Karpas-422 (cell line): ENCODE results near the gene ABCC5. TPM values are rescaled to one million over a fixed set of nuclear protein-coding genes. Genes with fewer than 3 reads are reported as not detected.

ENCODE experiments used
- DNase-seq: peaks from one replicate; pipeline ENCODE4 v3.0.0-alpha.2; 2015
- H2AFZ ChIP-seq: fragments of 200-600 bp; sonication (generic); 2 replicates; pipeline ENCODE4 v1.6.1; 2014; ENCODE audit warnings: antibody characterized with exemption, low read length, mixed read lengths
- H3K27ac ChIP-seq: fragments of 200-600 bp; sonication (generic); 2 replicates; pipeline ENCODE4 v1.5.1; 2014; ENCODE audit warnings: mild to moderate bottlenecking, low read length, moderate library complexity
- H3K27me3 ChIP-seq: fragments of 200-600 bp; sonication (generic); 2 replicates; pipeline ENCODE4 v1.6.1; 2014; ENCODE audit warnings: low read length, mixed read lengths
- H3K36me3 ChIP-seq: fragments of 200-600 bp; sonication (generic); 2 replicates; pipeline ENCODE4 v1.6.1; 2014; ENCODE audit warnings: low read length, mixed read lengths; ENCODE audit not compliant: insufficient read depth
- H3K4me1 ChIP-seq: fragments of 200-600 bp; sonication (generic); 2 replicates; pipeline ENCODE4 v1.6.1; 2014; ENCODE audit warnings: mild to moderate bottlenecking, low read length, mixed read lengths
- H3K4me2 ChIP-seq: fragments of 200-600 bp; sonication (generic); 2 replicates; pipeline ENCODE4 v1.6.1; 2014; ENCODE audit warnings: low read length, low read depth, mild to moderate bottlenecking; ENCODE audit not compliant: poor library complexity, severe bottlenecking
- H3K4me3 ChIP-seq: fragments of 200-600 bp; sonication (generic); 2 replicates; pipeline ENCODE4 v1.5.1; 2014; ENCODE audit warnings: mild to moderate bottlenecking, antibody characterized with exemption, low read length, mixed read lengths
- H3K79me2 ChIP-seq: fragments of 200-600 bp; sonication (generic); 2 replicates; pipeline ENCODE4 v1.6.1; 2014; ENCODE audit warnings: mild to moderate bottlenecking, low read length, mixed read lengths
- H3K9ac ChIP-seq: fragments of 200-600 bp; sonication (generic); 2 replicates; pipeline ENCODE4 v1.6.0; 2014; ENCODE audit warnings: low read length
- H3K9me2 ChIP-seq: fragments of 200-600 bp; sonication (generic), shearing (Covaris generic); replicated peaks from 2 replicates; pipeline ENCODE4 v1.6.0; 2014; ENCODE audit warnings: mild to moderate bottlenecking, low read length, moderate library complexity; ENCODE audit not compliant: insufficient read depth
- H3K9me3 ChIP-seq: fragments of 300-700, 200-600 bp; sonication (generic); 2 replicates; pipeline ENCODE4 v1.6.1; 2014; ENCODE audit warnings: low read length, mixed read lengths
- H4K20me1 ChIP-seq: fragments of 200-600 bp; sonication (generic); 2 replicates; pipeline ENCODE4 v1.6.1; 2014; ENCODE audit warnings: mild to moderate bottlenecking, antibody characterized with exemption, low read length, low read depth; ENCODE audit not compliant: insufficient read depth
- total RNA-seq: library from RNA; depleted of rRNA; stranded (reverse); fragments of >200 nt; shearing (Covaris generic); gene quantifications from 2 replicates; pipeline ENCODE4 v1.2.3, GENCODE V29; 2014; ENCODE audit warnings: low replicate concordance

Gene ABCC5
- total RNA-seq, 1 experiment from 2014 or later, result 86.5 TPM

- DNase-seq, result no peak
- no peak overlapping the region for H3K4me3 ChIP-seq
Observed at GRCh38 chr3:183943739-183944138, 73.9 kb downstream of the ABCC5 start.

DNA sequence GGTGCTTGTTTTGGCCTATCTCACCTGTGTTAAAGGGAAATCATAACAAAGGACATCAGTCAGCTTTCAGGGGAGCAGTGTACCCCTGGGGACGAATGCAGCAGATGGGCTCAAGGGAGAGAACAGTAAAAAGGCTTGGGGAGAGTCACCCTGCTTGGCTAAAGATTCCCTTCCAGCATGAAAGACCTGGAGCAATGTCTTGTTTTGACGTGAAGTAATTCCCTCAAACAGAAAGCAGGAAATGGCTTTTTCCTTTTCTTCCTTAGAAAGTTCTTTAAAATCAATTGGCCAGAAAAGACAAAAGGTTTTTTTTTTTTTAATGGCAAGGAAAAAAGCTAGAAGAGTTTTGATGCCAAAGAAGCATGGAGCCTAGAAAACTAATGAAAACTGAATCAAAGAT is 76.5 kb downstream of the ABCC5 start:
- H3K4me1 ChIP-seq, result peaks cover 10% of the 10 kb centered on the region
- H3K27ac ChIP-seq, result no peak overlapping the region
- H4K20me1 ChIP-seq, result no peaks in the 10 kb centered on the region
- H3K9me3 ChIP-seq, result no peaks in the 10 kb centered on the region
- H3K4me2 ChIP-seq, result no peak overlapping the region
- no peak overlapping the region for H3K9ac ChIP-seq
- DNase-seq, result no peak
- H3K4me3 ChIP-seq, result no peak overlapping the region
- no peaks in the 10 kb centered on the region for H3K79me2 ChIP-seq
- H2AFZ ChIP-seq, result no peak overlapping the region
- no peaks in the 10 kb centered on the region for H3K9me2 ChIP-seq
- no peaks in the 10 kb centered on the region for H3K27me3 ChIP-seq
- H3K36me3 ChIP-seq, result peaks cover 21% of the 10 kb centered on the region; the same call in 1 of the 2 replicates

More at GRCh38 chr3:183943739-183944138, 73.9 kb downstream of the ABCC5 start:
- Histone ChIP-seq H4K20me1 (no peaks in the 10 kb centered on the region), H3K36me3 (peaks cover 15% of the 10 kb centered on the region; the same call in 1 of the 2 replicates), H3K4me2 (no peak overlapping the region), H3K27me3 (no peaks in the 10 kb centered on the region), H3K9ac (no peak overlapping the region), H2AFZ (no peak overlapping the region), H3K9me2 (no peaks in the 10 kb centered on the region), H3K4me1 (no peaks in the 10 kb centered on the region), H3K79me2 (no peaks in the 10 kb centered on the region), H3K27ac (no peak overlapping the region), H3K9me3 (no peaks in the 10 kb centered on the region)

- Histone ChIP-seq H2AFZ (no peak overlapping the region), H3K4me3 (no peak overlapping the region), H3K79me2 (no peaks in the 10 kb centered on the region)
Observed at GRCh38 chr3:183937601-183938286, 79.9 kb downstream of the ABCC5 start.

GRCh38 chr3:183933160-183933559 is 84.5 kb downstream of the ABCC5 start:
- no peaks in the 10 kb centered on the region for H3K9me2 ChIP-seq
- peaks cover 9% of the 10 kb centered on the region; the same call in 1 of the 2 replicates for H3K36me3 ChIP-seq
- no peak overlapping the region for H2AFZ ChIP-seq
- no peak overlapping the region for H3K4me2 ChIP-seq
- no peaks in the 10 kb centered on the region for H3K79me2 ChIP-seq
- H3K27me3 ChIP-seq, result no peaks in the 10 kb centered on the region
- H3K4me3 ChIP-seq, result no peak overlapping the region
- H3K4me1 ChIP-seq, result peaks cover 21% of the 10 kb centered on the region
- no peaks in the 10 kb centered on the region for H3K9me3 ChIP-seq
- no peaks in the 10 kb centered on the region for H4K20me1 ChIP-seq
- no peak for DNase-seq
- no peak overlapping the region for H3K27ac ChIP-seq
- no peak overlapping the region for H3K9ac ChIP-seq

More at GRCh38 chr3:183937601-183938286, 79.9 kb downstream of the ABCC5 start:
- no peak overlapping the region for H3K27ac ChIP-seq
- no peaks in the 10 kb centered on the region for H3K9me2 ChIP-seq
- no peak overlapping the region for H3K9ac ChIP-seq
- H4K20me1 ChIP-seq, result no peaks in the 10 kb centered on the region
- no peaks in the 10 kb centered on the region for H3K9me3 ChIP-seq
- no peak overlapping the region for H3K4me2 ChIP-seq
- peak; percentile 76 for DNase-seq
- no peaks in the 10 kb centered on the region for H3K27me3 ChIP-seq
- peaks cover 9% of the 10 kb centered on the region; the same call in 1 of the 2 replicates for H3K36me3 ChIP-seq
- peaks cover 10% of the 10 kb centered on the region for H3K4me1 ChIP-seq

DNA sequence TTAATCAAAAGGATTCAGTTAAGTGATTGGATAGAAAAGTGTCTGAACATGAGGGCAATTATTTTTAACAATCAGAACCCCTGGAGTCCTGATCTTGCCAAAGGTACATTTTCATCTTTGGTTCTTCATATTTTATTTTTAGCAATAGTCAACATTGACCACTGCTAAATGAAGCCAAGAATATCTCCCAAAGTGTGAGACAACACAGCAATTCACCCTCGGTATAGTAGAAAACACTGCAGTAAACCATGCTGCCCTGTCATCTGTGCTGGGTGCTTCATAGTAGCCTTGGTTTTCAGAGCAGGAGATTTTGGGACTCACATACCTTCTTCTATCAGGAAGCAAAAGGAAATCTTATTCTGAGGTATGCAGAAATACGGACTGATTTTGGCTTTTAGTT is 85.8 kb downstream of the ABCC5 start:
- Histone ChIP-seq H3K4me1 (peaks cover 11% of the 10 kb centered on the region), H3K9me2 (no peaks in the 10 kb centered on the region), H3K9me3 (no peaks in the 10 kb centered on the region), H2AFZ (no peak overlapping the region), H3K27me3 (no peaks in the 10 kb centered on the region), H4K20me1 (no peaks in the 10 kb centered on the region), H3K4me3 (no peak overlapping the region), H3K4me2 (no peak overlapping the region), H3K79me2 (no peaks in the 10 kb centered on the region), H3K36me3 (peaks cover 3% of the 10 kb centered on the region; the same call in 1 of the 2 replicates), H3K27ac (no peak overlapping the region), H3K9ac (no peak overlapping the region)
- no peak for DNase-seq

DNA sequence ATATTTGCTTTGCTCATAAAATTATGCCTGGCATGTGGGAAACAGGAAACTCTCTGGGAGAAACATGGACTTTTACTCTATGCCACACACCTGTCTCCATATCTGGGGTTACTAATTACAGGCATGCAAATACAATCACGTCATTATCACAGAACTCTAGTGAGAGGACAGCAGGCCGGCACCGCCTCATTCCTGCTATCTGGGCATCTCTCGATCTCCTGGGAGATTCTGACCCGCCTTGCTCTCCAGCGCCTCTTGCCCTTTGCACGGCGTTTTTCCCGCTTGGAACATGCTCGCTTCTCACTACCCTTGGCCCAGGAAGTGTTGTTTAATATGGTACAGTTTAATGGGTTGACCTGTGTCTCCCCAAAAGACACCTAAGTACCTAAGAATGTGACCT is 87.6 kb downstream of the ABCC5 start:
- Histone ChIP-seq H3K4me1 (peaks cover 11% of the 10 kb centered on the region), H2AFZ (no peak overlapping the region), H4K20me1 (no peaks in the 10 kb centered on the region), H3K36me3 (peaks cover 5% of the 10 kb centered on the region; the same call in 1 of the 2 replicates), H3K4me2 (no peak overlapping the region), H3K9ac (no peak overlapping the region), H3K9me3 (no peaks in the 10 kb centered on the region), H3K27ac (no peak overlapping the region), H3K9me2 (no peaks in the 10 kb centered on the region), H3K79me2 (no peaks in the 10 kb centered on the region), H3K4me3 (no peak overlapping the region), H3K27me3 (no peaks in the 10 kb centered on the region)
- DNase-seq, result no peak

DNA sequence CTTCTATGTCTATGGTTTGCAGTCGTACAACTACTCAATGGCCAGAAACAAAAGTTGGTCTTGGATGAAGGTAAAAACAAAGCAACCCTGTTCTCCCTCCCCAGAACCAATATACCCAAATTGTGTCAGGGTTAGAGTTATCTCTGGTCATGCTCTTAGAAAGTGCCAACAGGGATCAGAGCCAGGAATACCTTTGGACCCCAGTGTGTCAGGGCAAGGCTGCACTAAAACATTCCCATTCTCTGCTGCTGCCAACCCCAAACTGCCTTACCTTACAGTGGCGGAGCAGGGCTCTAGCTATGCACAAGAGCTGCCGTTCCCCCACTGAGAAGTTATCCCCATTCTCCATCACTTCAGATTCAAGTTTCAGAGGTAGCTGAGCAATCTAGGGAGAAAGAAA is 90.6 kb downstream of the ABCC5 start:
- H3K4me3 ChIP-seq, result no peak overlapping the region
- peaks cover 11% of the 10 kb centered on the region for H3K4me1 ChIP-seq
- no peak for DNase-seq
- H2AFZ ChIP-seq, result no peak overlapping the region
- H3K9ac ChIP-seq, result no peak overlapping the region
- H4K20me1 ChIP-seq, result no peaks in the 10 kb centered on the region
- no peaks in the 10 kb centered on the region for H3K9me2 ChIP-seq
- H3K9me3 ChIP-seq, result no peaks in the 10 kb centered on the region
- no peaks in the 10 kb centered on the region for H3K79me2 ChIP-seq
- H3K4me2 ChIP-seq, result no peak overlapping the region
- no peak overlapping the region for H3K27ac ChIP-seq
- H3K36me3 ChIP-seq, result peaks cover 17% of the 10 kb centered on the region; the same call in 1 of the 2 replicates
- H3K27me3 ChIP-seq, result no peaks in the 10 kb centered on the region

DNA sequence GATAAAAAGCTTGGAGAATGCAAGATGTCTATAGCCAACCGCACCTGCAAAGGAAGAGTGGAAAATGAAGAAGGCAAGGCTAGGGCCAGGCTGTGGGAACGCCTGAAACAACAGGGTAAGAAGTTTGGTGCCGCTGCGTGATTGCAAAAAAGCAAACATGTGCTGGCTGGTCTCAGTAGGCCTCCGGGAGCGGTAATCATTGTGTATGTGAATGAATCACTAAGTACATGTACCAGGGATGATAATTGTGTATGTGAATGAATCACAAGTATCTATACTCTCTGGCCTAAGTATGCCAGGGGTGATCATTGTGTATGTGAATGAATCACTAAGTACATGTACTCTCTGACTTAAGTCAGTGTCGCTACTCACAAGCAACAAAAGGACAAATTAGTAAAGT is 92.7 kb downstream of the ABCC5 start:
- no peak overlapping the region for H3K9ac ChIP-seq
- no peaks in the 10 kb centered on the region for H3K9me2 ChIP-seq
- no peak for DNase-seq
- H3K4me3 ChIP-seq, result no peak overlapping the region
- H3K4me1 ChIP-seq, result no peaks in the 10 kb centered on the region
- H3K27me3 ChIP-seq, result no peaks in the 10 kb centered on the region
- H3K36me3 ChIP-seq, result peaks cover 26% of the 10 kb centered on the region
- H3K79me2 ChIP-seq, result no peaks in the 10 kb centered on the region
- H3K27ac ChIP-seq, result no peak overlapping the region
- H3K9me3 ChIP-seq, result no peaks in the 10 kb centered on the region
- H4K20me1 ChIP-seq, result no peaks in the 10 kb centered on the region
- H2AFZ ChIP-seq, result no peak overlapping the region
- no peak overlapping the region for H3K4me2 ChIP-seq
